Vagina (tissue), 2 donors: Measurements from ENCODE around the gene ARL8B.

ENCODE experiments used
- CTCF ChIP-seq, 3 experiments: fragments of 450-650 bp in 2 of 3; fragments of 200-600 bp in 1 of 3; sonication (generic) in 1 of 3; IDR thresholded peaks; one replicate each; pipeline ENCODE4 v1.5.1; 2017 to 2019; ENCODE audit warnings: antibody characterized with exemption in 3 of 3, mild to moderate bottlenecking in 2 of 3, moderate library complexity in 2 of 3
- POLR2A ChIP-seq, 2 donors: fragments of 450-650 bp; IDR thresholded peaks; one replicate each; pipeline ENCODE4 v1.6.1; 2017; ENCODE audit warnings: antibody characterized with exemption in 2 of 2, mild to moderate bottlenecking in 2 of 2, moderate library complexity in 2 of 2
- POLR2AphosphoS5 ChIP-seq, 2 donors: sonication (generic); formaldehyde crosslinking; IDR thresholded peaks; one replicate each; pipeline ENCODE4 v1.9.0; 2017; ENCODE audit warnings: antibody characterized with exemption in 2 of 2, mild to moderate bottlenecking in 2 of 2, low read depth in 1 of 2; ENCODE audit not compliant: insufficient read depth in 1 of 2

GRCh38 chr3:5122741-5123706 is 932 bp downstream of the ARL8B start:
- TF ChIP-seq POLR2A (IDR thresholded peaks at IDR 0.05) (no peak), CTCF (IDR thresholded peaks at IDR 0.05) (no peak), POLR2AphosphoS5 (IDR thresholded peaks at IDR 0.05; ENCODE audit: insufficient read depth in 1 of 2, low read depth in 1 of 2) (peak in 1 of 2 donors; percentile 84)
